Activated T-helper 1 cell treated with Interleukin-2 at 50 U/mL for 16 hours (primary cell): ENCODE results near the gene MAD1L1.

Experiments used
- DNase-seq: peaks from one replicate; pipeline ENCODE4 v3.0.0-alpha.2; 2020; ENCODE audit warnings: low read depth

MAD1L1 gene

DNA sequence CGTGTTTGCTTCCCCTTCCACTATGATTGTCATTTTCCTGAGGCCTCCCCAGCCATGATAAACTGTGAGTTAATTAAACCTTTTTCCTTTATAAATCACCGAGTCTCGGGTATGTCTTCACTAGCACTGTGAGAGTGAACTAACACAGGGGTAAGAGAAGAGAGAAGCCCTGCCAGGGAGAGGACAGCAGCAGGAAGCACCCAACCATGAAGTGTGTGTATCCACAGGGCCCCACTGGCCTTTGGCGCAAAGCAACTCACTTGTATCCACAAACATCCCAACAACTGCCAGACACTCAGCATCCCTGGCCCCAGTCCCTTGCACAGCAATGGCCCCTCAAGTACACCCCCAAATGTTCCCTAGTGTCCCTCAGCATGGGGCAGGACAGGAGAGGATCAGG, 115.1 kb downstream of the MAD1L1 start:
- DNase-seq = no peak

DNA sequence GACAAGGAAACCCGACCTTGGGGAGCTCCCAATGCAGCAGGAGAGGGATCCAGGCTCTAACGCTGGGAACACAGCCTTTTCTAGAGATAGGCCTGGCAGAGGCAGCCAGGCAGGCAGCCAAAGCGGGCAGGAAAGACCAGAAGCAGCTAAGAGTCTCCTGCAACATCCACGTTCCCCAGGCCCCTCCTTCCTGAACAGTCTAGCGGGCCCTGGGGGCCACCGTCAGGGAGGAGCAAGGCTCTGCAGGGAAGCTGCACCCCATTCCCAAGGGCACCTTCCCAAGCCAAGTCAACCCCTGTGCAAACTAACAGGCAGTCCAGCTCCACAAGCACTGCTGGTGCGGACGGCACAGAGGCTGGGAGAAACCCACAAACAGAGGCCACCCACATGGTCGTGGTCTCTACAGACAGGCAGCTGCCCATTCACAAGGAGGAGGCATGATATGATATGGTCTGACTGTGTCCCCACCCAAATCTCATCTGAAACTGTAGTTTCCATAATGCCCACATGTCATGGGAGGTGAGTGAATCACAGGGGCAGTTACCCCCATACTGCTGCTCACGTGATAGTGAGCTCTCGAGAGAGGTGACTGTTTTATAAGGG, 115.7 kb downstream of the MAD1L1 start:
- DNase-seq = no peak

DNA sequence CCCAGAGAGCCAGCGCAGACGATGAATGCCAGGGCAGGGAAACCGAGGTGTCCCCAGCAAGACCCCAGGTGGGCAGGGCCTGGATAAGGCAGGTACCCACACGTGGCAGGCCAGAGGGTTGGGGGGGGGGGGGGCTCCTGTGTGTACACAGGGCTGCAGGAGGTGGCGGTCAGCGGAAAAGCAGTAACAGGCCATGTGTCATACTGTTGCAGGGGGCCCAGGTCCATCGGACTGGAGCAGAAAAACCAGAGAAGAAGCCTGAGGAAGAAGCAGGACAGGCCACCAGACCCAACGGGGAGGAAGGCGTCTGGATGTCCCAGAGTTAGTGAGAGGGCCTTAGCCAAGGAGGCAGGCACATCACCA, 116.3 kb downstream of the MAD1L1 start:
- DNase-seq = no peak

DNA sequence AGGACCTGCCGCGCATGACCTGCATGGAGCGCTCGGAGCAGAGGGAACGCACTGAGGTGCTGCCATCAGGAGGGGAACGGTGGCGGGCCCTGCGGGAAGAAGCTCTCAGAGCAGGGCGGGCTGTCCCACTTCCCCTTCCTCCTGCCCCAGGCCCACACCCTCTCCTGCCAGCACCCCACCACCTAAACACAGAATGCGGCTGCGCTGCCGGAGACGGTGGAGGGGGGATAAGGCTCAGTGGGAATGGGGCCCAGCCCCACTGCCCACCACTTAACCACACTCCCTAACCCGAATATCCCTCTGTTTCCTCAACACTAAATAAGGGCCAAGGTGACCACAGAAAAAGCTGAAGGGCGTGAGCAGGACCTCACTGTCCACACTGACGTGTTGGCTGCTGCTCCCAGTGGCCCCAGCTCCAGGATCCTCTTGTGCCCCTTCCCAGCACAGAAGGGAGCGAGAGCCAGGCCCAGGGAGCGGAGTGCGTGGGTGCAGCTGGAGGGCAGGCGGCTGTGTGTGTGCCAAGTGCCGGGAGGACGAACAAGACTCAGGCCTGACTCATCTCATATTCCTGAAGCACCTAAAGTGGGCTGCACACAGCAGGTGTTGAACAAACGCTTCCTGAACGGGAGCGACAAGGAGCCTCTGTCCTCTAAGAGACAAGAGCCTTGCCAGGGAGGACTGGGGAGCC, 116.8 kb downstream of the MAD1L1 start:
- no peak for DNase-seq

DNA sequence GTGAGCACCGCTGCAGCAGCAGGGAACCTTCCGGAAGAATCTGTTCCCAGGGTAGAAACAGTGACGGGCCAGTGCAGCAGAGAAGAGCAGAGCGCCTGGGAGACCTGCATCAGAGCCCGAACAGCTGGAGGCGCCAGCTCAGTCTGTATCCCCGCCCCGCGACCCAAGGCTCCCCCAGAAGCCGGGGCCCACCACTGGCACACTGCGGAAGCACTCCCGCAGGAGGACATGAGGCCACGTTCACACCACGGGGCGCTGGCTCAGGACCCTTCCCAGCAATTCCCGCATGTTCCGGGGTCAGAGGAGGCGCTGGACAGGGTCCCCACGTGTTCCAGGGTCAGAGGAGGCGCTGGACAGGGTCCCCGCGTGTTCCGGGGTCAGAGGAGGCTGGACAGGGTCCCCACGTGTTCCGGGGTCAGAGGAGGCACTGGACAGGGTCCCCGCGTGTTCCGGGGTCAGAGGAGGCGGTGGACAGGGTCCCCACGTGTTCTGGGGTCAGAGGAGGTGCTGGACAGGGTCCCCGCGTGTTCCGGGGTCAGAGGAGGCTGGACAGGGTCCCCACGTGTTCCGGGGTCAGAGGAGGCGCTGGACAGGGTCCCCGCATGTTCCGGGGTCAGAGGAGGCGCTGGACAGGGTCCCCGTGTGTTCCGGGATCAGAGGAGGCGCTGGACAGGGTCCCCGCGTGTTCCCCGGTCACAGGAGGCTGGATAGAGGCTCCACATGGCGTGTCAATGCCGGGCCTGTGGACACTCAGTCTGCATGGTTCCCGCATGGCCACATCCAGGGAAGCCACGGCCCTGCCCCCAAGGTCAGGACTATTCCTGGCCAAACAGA, 117.6 kb downstream of the MAD1L1 start:
- DNase-seq = no peak

DNA sequence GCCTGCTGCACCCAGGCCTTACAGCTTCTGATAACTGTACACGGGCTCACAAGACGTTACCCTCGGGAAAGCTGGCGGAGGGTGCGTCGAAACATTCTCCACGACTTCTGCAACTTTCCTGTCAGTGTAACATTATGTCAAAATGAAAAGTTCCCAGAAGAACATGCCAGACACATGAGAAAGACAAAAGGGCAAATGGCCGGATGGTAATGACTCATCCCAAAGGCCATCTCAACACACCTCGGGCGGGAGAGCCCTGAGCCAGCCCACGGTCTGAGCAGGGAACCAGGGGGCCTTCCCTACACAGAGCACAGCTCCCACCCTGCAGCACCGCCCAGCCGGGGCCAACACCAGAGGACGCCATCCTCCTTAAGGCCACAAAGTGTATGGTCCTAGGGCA, 118.7 kb downstream of the MAD1L1 start:
- no peak for DNase-seq

DNA sequence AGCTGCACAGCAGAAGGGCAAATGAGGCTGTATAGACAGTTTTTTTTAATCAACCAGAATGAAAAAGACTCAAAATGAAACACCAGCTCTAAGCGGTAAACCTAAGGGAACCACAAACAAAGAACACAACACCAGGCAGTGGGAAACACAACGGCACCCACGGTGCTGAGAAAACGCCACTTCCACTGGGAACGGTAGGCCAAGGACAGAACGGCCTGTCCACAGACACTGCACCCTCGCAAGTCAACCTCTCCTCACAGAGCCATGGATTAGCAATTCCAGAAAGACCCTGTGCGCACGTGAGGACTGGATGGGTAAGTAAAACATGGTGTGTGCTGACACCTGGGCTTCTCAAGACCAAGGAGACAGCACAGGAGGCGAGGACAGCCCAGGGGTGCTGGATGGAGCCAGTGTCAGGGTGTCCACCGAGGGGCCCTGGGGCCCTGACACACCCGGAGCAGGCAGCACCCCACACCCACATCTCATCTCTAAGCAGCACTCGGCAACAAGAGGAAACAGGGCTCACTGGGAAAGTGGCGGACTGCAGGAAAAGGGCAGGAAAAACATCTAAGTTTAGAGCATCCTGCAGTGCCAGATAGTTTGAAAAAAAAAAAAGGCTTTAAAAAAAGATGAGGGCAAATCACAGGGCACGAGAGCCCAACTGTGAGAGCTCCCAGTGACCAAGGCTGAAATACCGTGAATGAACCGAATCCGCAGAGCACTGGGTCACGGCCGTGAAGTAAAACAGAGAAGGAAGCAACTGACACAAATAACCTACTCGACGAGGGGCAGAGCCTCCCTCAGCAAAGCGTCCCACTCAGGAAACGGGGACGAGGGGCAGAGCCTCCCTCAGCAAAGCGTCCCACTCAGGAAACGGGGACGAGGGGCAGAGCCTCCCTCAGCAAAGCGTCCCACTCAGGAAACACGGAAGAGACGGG, 120.2 kb downstream of the MAD1L1 start:
- no peak for DNase-seq

DNA sequence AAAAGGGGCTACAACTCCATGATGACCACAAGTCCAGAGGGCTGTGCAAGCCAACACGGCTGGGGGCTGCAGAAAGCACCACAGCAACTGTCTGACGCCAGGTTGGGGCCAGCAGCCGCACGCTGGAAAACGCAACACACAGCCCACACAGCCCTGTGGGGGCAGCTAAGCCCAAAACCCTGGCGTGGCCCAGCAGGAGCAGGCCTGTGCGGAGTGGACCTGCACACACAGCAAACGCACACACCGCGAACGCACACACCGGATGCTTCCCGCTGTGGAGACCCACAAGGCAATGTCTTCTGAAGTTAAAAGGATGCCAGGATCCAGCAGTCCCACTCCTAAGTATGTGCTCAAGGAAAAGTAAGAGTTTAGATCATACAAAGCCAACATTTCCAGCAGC, 121.2 kb downstream of the MAD1L1 start:
- no peak for DNase-seq

DNA sequence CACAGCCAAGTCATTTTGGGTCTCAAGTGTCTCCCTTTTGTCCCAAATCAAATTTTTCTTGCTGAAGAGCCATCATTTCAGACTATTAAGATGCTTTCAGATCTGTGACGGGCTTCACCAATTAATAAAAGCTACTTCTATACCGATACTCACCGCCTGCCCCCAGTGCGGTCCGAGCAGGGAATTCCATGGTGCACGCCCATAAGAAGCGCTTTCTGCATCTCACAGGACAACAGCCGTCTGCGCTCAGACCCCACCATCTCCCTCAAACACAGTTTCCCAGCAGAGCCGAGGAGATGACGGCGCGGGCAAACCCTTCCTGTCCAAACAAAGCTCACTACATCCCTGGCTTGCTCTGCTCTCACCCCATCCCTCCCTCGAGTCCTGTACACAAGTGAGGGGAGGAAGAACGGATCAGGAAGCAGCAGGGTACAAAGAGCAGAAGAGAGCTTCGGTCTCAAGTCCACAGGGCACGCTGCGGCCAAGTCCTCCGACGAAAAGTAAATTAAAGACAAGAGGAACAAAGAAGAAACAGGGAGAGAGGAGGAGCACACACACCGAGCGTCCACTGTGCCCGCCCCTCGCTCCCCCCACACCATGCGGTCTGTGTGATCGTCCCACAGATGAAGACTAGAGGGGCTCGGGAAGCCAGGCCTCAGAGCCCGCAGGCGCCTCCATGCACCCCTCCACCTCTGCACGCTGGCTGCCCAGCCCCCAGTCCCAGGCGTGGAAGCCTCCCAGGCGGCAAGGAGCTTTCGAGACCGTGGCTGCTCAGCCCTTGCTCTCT, 121.9 kb downstream of the MAD1L1 start:
- no peak for DNase-seq

DNA sequence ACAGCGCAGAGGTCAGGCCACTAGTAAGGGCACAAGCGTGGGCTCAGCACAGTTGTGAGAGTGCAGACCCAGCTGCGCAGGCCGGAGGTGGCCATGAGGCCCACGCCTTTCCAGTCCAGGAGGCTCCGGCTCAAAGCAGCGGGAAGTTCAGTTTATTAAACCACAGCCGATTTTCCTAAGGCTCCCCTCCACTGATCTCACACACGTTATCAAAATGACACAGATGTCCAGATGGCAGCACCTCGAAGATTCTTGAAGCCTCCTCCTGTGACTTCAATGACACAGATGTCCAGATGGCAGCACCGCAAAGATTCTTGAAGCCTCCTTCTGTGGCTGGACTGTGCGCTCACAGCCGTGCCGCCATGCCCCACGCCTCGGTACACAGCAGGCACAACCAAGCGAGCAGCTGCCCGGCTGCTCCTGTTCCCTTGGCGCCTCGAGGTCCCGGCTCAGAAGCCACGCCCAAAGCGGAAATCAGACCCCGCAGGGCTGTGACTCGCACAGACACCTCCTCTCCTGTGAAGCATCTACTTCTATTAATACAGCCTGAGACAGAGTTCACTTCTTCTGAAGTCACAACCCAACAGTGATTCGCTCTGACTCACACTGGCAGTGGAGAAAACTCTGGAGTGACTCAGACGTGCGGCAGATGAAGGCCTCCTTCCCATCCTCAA, 122.7 kb downstream of the MAD1L1 start:
- no peak for DNase-seq

DNA sequence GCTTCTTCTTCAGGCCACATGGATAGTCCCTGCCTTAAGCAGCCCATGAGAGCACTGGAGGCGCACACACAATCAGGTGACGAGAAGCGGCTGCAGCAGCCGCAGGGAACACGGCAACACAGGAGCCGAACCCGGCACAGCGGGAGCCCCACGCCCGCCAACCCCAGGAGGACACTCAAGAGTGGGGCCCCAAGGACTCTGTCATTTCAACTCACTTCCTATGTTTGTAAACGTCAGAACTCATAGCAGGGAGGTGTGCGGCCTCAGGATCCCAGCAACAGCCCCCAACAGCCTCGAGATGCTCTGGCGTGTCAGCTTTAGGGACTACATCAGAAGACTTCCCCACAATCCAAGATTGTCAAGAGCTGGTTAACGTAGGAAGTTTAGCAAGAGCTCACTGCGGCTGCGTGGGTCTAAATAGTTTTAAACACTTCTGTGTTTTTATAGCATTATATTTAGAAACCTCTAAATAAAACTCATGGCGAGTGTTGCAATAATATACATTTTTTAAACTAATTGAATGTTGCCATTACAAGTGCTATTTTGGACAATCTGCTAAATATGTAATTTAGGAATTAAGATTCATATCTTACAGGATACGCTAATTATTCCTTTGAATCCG, 123.4 kb downstream of the MAD1L1 start:
- no peak for DNase-seq

DNA sequence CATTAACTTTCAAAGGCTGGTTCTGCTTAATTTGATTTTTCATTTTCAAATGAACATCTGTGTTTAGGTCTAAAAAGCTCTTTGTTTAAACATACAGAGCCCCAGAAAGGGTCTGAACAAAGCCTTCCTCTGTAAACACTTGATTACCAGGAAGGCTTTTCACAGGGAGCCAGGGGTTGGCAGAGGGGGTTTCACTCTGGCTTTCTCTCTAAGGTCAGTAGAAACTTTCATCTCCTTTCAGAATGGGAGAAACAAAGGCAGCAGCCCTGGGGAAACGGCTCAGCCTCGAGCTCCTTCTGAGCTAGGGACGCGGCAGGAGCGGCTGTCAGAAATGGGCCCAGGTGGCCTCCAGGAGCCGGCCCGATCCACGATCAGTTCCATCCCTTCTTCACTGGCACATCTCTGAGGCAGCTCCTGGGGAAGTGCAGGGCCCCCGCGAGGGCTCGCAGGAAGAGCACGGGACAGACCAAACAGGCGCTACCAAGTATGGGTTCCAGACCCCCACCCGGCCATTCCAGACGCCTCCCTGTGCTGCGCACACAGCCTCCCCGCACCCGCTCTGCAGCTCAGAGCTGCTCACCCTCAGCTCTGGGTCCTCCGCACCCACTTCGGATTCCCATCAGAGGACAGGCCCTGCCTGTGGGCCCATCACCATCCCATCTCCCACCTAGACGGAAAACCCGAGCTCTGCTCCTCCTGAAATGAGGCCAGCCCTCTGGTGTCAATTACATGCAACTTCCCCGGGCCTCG, 124.1 kb downstream of the MAD1L1 start:
- no peak for DNase-seq

DNA sequence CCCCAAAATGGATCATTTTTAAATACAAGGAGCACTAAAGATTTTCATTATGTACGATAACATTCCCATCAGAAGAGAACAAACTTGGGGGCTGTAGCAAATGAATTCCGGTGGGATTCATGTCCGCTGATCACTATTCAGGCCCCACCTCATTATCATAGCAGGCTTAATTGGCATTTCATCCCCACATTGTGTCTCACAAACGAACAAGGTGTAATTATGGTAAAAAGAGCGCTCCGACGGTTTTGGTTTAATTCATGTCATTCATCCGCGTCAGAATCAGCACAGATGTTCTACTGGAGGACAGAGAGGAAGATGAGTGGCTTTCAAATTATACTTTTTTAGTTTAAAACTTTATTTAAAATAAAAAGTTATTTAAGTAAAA, 124.7 kb downstream of the MAD1L1 start:
- DNase-seq = no peak

DNA sequence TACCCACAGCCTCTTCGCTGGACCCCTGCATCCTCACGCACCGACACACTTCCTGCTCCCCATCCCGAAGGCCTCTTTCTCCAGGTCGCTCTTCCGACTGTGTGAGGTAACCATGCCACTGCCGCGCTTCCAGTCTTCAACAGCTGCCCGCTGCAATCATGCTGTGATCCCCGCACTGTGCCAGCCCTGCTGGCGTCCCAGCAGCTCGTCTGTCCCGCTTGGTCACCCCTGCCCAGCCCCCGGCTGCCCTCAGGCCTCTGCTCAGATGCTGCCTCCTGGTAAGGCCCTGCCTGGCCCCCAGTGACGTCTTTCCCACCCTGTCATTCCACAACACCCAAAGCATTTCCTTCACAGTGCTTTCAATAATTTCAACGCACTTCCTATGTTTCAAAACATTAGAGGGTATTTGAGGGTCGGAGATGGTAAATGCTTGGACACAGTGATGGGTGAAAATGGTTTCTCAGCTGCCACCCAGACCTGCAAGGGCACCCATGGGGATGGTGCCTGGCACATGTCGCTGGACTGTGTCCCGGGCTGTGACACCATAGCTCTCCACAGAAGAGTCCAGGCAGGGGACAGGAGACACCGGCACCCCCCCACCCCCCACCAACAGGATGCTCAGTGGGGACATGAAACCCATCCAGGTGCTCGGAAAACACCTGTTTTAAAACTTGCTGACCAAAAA, 125.2 kb downstream of the MAD1L1 start:
- no peak for DNase-seq

DNA sequence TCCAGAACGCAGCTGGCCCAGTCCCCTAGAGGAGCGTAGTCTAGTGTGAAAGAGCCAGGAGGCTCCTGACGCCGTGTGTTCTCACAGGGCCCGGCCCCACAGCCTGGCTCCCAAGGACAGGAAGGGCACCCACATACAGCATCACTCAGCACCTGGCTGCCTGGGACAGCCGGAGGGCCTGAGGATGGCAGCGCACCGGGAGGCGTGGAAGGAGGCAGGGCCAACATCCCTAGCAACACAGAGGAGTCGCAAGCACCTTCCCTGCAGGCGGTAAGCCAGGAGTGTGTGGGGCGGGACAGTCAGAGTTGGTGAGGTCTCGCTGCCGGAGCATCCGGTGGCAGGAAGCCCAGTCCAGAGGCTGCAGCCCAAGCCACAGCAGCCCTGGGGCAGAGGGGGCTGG, 125.8 kb downstream of the MAD1L1 start:
- DNase-seq = no peak

DNA sequence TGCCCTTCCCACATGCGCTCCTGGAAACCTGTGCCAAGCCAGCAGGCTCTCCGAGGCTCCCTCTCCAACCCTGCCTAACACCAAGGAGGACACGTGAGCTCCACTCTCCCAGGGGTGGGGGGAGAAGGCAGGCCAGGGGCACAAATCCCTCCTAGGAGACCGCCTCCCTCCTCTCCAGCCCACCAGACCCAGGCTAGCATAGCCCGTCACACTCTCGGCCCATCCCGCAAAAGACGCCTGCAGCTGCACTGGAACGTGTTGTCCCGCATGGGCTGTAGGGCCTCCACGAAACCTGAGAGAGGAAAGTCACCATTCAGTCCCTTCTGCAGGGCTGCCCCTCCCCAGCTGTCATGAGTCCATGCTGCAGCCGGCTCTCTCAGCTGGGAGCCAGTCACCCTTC, 126.3 kb downstream of the MAD1L1 start:
- no peak for DNase-seq

DNA sequence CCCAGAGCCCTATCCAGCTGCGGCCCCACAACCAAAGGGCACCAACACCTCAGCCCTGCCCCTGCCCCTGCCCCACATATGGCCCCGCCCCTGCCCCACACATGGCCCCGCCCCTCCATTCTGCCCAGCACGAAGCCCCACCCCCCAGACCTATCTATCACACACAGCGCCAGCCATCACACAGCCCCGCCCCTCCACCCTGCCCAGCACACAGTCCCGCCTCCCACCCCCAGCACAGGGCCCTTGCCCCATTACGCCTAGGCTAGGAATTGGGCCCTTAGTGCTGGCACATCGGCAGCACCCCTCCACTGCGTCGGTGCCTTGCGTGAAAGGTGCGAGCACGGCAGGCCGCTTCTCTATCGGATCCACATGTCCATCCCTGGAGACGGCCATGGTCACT, 126.8 kb downstream of the MAD1L1 start:
- no peak for DNase-seq

DNA sequence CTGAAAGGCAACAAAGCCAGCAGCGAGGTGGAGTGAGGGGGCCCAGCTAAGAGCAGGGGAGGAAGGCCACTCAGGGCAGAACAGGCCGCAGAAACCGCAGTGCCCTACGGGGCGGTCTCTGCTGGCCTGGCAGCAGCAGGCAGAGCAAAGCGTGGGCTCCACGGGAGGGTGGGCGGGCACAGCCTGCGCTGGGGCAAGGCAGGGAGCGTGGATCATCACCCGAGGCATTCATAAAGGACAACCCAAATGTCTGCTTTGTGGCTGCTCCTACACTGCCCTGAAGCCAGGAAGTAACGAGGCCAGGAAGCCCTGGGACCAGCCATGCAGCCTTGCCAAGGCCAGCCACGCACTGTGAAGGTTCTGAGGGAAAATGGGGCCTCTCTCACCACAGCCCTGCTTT, 127.5 kb downstream of the MAD1L1 start:
- no peak for DNase-seq

DNA sequence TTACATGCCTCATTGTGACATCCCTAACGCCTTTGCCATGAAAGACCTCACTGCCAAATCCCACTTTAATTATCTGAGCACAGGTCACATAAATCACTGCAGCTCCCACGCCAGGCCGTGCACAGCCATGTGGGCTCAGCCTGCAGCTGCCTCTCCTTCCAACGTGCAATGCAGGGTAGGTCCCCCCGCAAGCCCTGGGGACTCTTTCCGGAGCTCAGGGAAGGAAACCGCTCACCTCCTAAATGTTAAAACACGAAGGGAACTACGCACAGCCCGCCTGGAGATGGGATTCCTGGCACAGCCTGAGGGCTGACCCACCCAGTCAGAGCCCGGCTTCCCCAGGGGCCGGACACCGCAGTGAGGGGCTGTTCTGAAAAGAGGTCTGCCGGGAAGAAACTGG, 128.0 kb downstream of the MAD1L1 start:
- DNase-seq = no peak
